Left lung (tissue), 10 donors: ENCODE results near the gene POLR3B. TPM values are rescaled to one million over a fixed set of nuclear protein-coding genes. Genes with fewer than 3 reads are reported as not detected.

ENCODE experiments used
- ATAC-seq: fragments of 200-7000 bp; cut with Tn5 transposase; one replicate; pipeline ENCODE4 v1.9.1; 2020; ENCODE audit warnings: moderate library complexity
- DNase-seq, 4 donors: peaks; one replicate each; pipeline ENCODE4 v3.0.0-alpha.2; 2013 to 2020
- H3K27ac ChIP-seq, 2 donors: fragments of 200-600 bp; sonication (generic) in 1 of 2; one replicate each; pipeline versions ENCODE4 v1.5.0 to v1.8.0; 2020 to 2021
- H3K27me3 ChIP-seq, 2 donors: fragments of 200-600 bp; sonication (generic) in 1 of 2; one replicate each; pipeline versions ENCODE4 v1.5.0 to v1.8.0; 2020 to 2021
- H3K36me3 ChIP-seq, 2 donors: fragments of 200-600 bp; sonication (generic) in 1 of 2; one replicate each; pipeline versions ENCODE4 v1.5.0 to v1.8.0; 2020 to 2021
- H3K4me1 ChIP-seq, 2 donors: fragments of 200-600 bp; one replicate each; pipeline ENCODE4 v1.8.0; 2021
- H3K4me3 ChIP-seq, 2 donors: fragments of 200-600 bp; sonication (generic) in 1 of 2; one replicate each; pipeline versions ENCODE4 v1.5.0 to v1.8.0; 2020 to 2021; ENCODE audit warnings: mild to moderate bottlenecking in 1 of 2
- H3K9me3 ChIP-seq, 2 donors: fragments of 200-600 bp; sonication (generic) in 1 of 2; one replicate each; pipeline versions ENCODE4 v1.5.0 to v1.8.0; 2020 to 2021
- CTCF ChIP-seq, 2 donors: fragments of 200-600 bp; sonication (generic) in 1 of 2; IDR thresholded peaks; one replicate each; pipeline versions ENCODE4 v1.5.0 to v1.8.0; 2021; ENCODE audit warnings: antibody characterized with exemption in 2 of 2
- intact Hi-C, 2 donors: fragments of 100-400 bp; cut with DNase I; formaldehyde crosslinking; loops; one replicate each; pipeline versions ENCODE4 v1.11.2 to v1.14.2; 2022
- polyA plus RNA-seq, 6 donors: library from polyadenylated mRNA; unstranded; fragments of 120-200 nt; gene quantifications; one replicate each; pipeline ENCODE4 v1.2.1, GENCODE V29; 2013; ENCODE audit not compliant: insufficient read length in 6 of 6
- total RNA-seq, 2 donors: library from RNA; stranded (reverse); fragmentation: NEBNext Ultra II Directional; extraction: Animal tissue kit (Norgen Biotek cat#: 25700); gene quantifications; one replicate each; pipeline ENCODE4 v1.2.1, GENCODE V29; 2021
- donor health status: DM: no; HTN: yes; CAD: no.
- donor health status: DM: no; HTN: no; CAD: no.

The POLR3B gene
- total and polyA plus RNA-seq, 8 donors = 10.9 to 14.6 (median 13.3) TPM

- ATAC-seq (no peak), DNase-seq (no peak)
- TF ChIP-seq CTCF (IDR thresholded peaks at IDR 0.05) = no peak
These were observed 131.3 kb downstream of the POLR3B start for GRCh38 chr12:106488884-106489283.

GRCh38 chr12:106490264-106490663, 132.7 kb downstream of the POLR3B start:
- Histone ChIP-seq H3K27me3 (no peaks in the 10 kb centered on the region), H3K4me3 (no peak overlapping the region), H3K4me1 (no peaks in the 10 kb centered on the region), H3K9me3 (no peaks in the 10 kb centered on the region), H3K36me3 (peaks cover 0 to 7% of the 10 kb centered on the region in 2 donors), H3K27ac (no peak overlapping the region)
- no peak for ATAC-seq
- no peak for TF ChIP-seq CTCF (IDR thresholded peaks at IDR 0.05)
- no peak for DNase-seq
- intact Hi-C loops = no loop called here

More at GRCh38 chr12:106488884-106489283, 131.3 kb downstream of the POLR3B start:
- intact Hi-C loops = no loop called here
- Histone ChIP-seq H3K4me1 (no peaks in the 10 kb centered on the region), H3K9me3 (no peaks in the 10 kb centered on the region), H3K27me3 (no peaks in the 10 kb centered on the region), H3K36me3 (peaks cover 0 to 11% of the 10 kb centered on the region in 2 donors), H3K27ac (no peak overlapping the region), H3K4me3 (no peak overlapping the region)

GRCh38 chr12:106492857-106493256, 135.3 kb downstream of the POLR3B start:
- H3K9me3 ChIP-seq = no peaks in the 10 kb centered on the region
- no peaks in the 10 kb centered on the region for H3K4me1 ChIP-seq
- intact Hi-C loops = no loop called here
- peaks cover 0 to 25% of the 10 kb centered on the region in 2 donors for H3K36me3 ChIP-seq
- ATAC-seq (no peak), DNase-seq (no peak)
- no peaks in the 10 kb centered on the region for H3K27me3 ChIP-seq
- TF ChIP-seq CTCF (IDR thresholded peaks at IDR 0.05) = no peak
- no peak overlapping the region for H3K4me3 ChIP-seq
- no peak overlapping the region for H3K27ac ChIP-seq

GRCh38 chr12:106493531-106493930, 136.0 kb downstream of the POLR3B start:
- Histone ChIP-seq H3K27ac (no peak overlapping the region), H3K4me1 (no peaks in the 10 kb centered on the region), H3K4me3 (no peak overlapping the region), H3K36me3 (peaks cover 0 to 30% of the 10 kb centered on the region in 2 donors), H3K27me3 (no peaks in the 10 kb centered on the region), H3K9me3 (no peaks in the 10 kb centered on the region)
- no peak for TF ChIP-seq CTCF (IDR thresholded peaks at IDR 0.05)
- ATAC-seq (no peak), DNase-seq (no peak)
- intact Hi-C loops = no loop called here

GRCh38 chr12:106495354-106495965, 137.9 kb downstream of the POLR3B start:
- no peak for DNase-seq
- intact Hi-C loops = no loop called here
- no peak for ATAC-seq
- H3K36me3 ChIP-seq = peaks cover 0 to 41% of the 10 kb centered on the region in 2 donors
- no peak overlapping the region for H3K27ac ChIP-seq
- no peaks in the 10 kb centered on the region for H3K9me3 ChIP-seq
- H3K27me3 ChIP-seq = no peaks in the 10 kb centered on the region
- TF ChIP-seq CTCF (IDR thresholded peaks at IDR 0.05) = no peak
- H3K4me3 ChIP-seq = no peak overlapping the region
- H3K4me1 ChIP-seq = no peaks in the 10 kb centered on the region
